Psoas muscle (tissue), 8 donors: Measurements from ENCODE around the gene SCML1. TPM values are rescaled to one million over a fixed set of nuclear protein-coding genes. Genes with fewer than 3 reads are reported as not detected.

Experiments used
- ATAC-seq, 4 donors: fragments of 200-7000 bp; cut with Tn5 transposase; one replicate each; pipeline ENCODE4 v1.9.1; 2020; ENCODE audit warnings: moderate library complexity in 3 of 4, mild to moderate bottlenecking in 2 of 4
- DNase-seq, 2 donors: peaks; one replicate each; pipeline ENCODE4 v3.0.0-alpha.2; 2020
- H3K27ac ChIP-seq: fragments of 200-600 bp; one replicate; pipeline ENCODE4 v1.8.0; 2022
- H3K27me3 ChIP-seq, 3 donors: fragments of 200-600 bp in 1 of 3; one replicate each; pipeline versions ENCODE4 v1.6.1 to v1.8.0; 2013 to 2022; ENCODE audit warnings: low read length in 2 of 3, mild to moderate bottlenecking in 2 of 3, moderate library complexity in 1 of 3; ENCODE audit not compliant: insufficient read depth in 3 of 3
- H3K36me3 ChIP-seq, 2 donors: fragments of 200-600 bp in 1 of 2; one replicate each; pipeline versions ENCODE4 v1.6.1 to v1.8.0; 2013 to 2022; ENCODE audit warnings: low read depth in 1 of 2, mild to moderate bottlenecking in 1 of 2, moderate library complexity in 1 of 2; ENCODE audit not compliant: insufficient read depth in 1 of 2
- H3K4me1 ChIP-seq: fragments of 200-600 bp; one replicate; pipeline ENCODE4 v1.8.0; 2022
- H3K4me3 ChIP-seq: fragments of 200-600 bp; one replicate; pipeline ENCODE4 v1.8.0; 2022; ENCODE audit warnings: mild to moderate bottlenecking
- H3K9me3 ChIP-seq: fragments of 200-600 bp; one replicate; pipeline ENCODE4 v1.8.0; 2022
- WGBS, 3 donors: extraction: QIAGEN DNeasy Blood & Tissue Kit; methylation state at CpG; one replicate each; pipeline versions ENCODE4 v1.1.6 to v1.1.7; 2013; 5-methylcytosine and 5-hydroxymethylcytosine counted together
- intact Hi-C, 2 donors: fragments of 100-400 bp; cut with DNase I; formaldehyde crosslinking; loops; one replicate each; pipeline versions ENCODE4 v1.11.0 to v1.14.2; 2022
- polyA plus RNA-seq, 3 donors: library from polyadenylated mRNA; stranded (reverse); fragments of 200-250 nt; gene quantifications; one replicate each; pipeline ENCODE4 v1.2.3, GENCODE V29; 2013
- total RNA-seq, 4 donors: library from RNA; stranded (reverse); fragmentation: NEBNext Ultra II Directional in 2 of 4; extraction: Animal tissue kit (Norgen Biotek cat#: 25700) in 2 of 4; gene quantifications; one replicate each; pipeline versions ENCODE4 v1.2.1 to v1.2.4, GENCODE V29; 2021 to 2023
- TF ChIP-seq, protein P1 (sequence below): fragments of 200-600 bp; IDR thresholded peaks from one replicate; pipeline ENCODE4 v1.8.0; 2022; ENCODE audit warnings: antibody characterized with exemption
- donor health status: healthy with polysubstance abuse.
- donor health status: DM: no; HTN: no; CAD: no; lungs with moderate emphysema.
- donor health status: Bipolar disorder and iron deficiency.
- donor health status: healthy.
- donor health status: DM: yes; HTN: yes; CAD: no.
- donor health status: DM: no; HTN: no; CAD: no.
- donor health status: DM: no; HTN: no; CAD: no.
- donor health status: DM: yes; HTN: yes; CAD: no.

Gene SCML1
- total and polyA plus RNA-seq, 7 donors, result 7.4 to 17.2 (median 11.4) TPM

GRCh38 chrX:17750436-17750835 is 13.1 kb downstream of the SCML1 start:
- TF ChIP-seq, protein P1, sequence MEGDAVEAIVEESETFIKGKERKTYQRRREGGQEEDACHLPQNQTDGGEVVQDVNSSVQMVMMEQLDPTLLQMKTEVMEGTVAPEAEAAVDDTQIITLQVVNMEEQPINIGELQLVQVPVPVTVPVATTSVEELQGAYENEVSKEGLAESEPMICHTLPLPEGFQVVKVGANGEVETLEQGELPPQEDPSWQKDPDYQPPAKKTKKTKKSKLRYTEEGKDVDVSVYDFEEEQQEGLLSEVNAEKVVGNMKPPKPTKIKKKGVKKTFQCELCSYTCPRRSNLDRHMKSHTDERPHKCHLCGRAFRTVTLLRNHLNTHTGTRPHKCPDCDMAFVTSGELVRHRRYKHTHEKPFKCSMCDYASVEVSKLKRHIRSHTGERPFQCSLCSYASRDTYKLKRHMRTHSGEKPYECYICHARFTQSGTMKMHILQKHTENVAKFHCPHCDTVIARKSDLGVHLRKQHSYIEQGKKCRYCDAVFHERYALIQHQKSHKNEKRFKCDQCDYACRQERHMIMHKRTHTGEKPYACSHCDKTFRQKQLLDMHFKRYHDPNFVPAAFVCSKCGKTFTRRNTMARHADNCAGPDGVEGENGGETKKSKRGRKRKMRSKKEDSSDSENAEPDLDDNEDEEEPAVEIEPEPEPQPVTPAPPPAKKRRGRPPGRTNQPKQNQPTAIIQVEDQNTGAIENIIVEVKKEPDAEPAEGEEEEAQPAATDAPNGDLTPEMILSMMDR, result no peak
- no peak overlapping the region for H3K4me3 ChIP-seq
- H3K4me1 ChIP-seq, result no peaks in the 10 kb centered on the region
- no peaks in the 10 kb centered on the region for H3K9me3 ChIP-seq
- peaks cover 0 to 36% of the 10 kb centered on the region in 2 donors for H3K36me3 ChIP-seq
- no peak for DNase-seq
- no peak overlapping the region for H3K27ac ChIP-seq
- ATAC-seq, result peak in 2 of 4 donors; percentile 21 to 48
- 64 to 80% (median 79%) methylated on average over 3 of the region's 3 CpGs for WGBS, 3 donors
- intact Hi-C loops, result no loop called here
- H3K27me3 ChIP-seq, result no peaks in the 10 kb centered on the region

- WGBS, 3 donors, result 66 to 92% (median 92%) methylated on average over 2 of the region's 2 CpGs
- Histone ChIP-seq H3K27ac (no peak overlapping the region), H3K4me3 (no peak overlapping the region), H3K36me3 (peaks cover 0 to 3% of the 10 kb centered on the region in 2 donors), H3K4me1 (no peaks in the 10 kb centered on the region), H3K27me3 (no peaks in the 10 kb centered on the region), H3K9me3 (no peaks in the 10 kb centered on the region)
- TF ChIP-seq, protein P1, result no peak
- no peak for ATAC-seq
- DNase-seq, result no peak
- intact Hi-C loops, result no loop called here
Observed at GRCh38 chrX:17758382-17758781, 21.1 kb downstream of the SCML1 start.

DNA sequence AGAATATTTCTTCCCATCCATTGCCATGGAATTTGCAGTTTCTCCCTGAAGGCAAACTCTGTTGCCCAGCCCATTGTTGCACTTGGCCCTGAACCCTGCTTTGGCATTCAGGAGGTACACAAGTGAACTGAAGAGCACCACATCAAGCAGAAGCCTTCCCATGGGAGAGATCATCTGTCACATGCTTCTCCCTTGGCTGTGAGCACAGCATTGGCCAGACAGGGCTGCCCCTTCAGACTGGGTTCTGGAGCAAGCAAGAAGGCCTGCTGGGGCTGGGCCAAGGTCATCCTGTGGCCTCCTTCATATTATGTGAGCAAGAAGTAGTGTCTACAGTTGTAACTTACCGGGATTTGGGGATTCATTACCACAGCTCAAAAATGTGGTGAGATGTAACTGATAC is 22.7 kb downstream of the SCML1 start:
- DNase-seq, result no peak
- 29 to 71% (median 47%) methylated on average over 1 of the region's 1 CpG for WGBS, 3 donors
- intact Hi-C loops, result no loop called here
- no peak overlapping the region for H3K27ac ChIP-seq
- H3K4me3 ChIP-seq, result no peak overlapping the region
- no peaks in the 10 kb centered on the region for H3K9me3 ChIP-seq
- no peaks in the 10 kb centered on the region for H3K36me3 ChIP-seq
- TF ChIP-seq, protein P1, result no peak
- H3K4me1 ChIP-seq, result no peaks in the 10 kb centered on the region
- no peak for ATAC-seq
- H3K27me3 ChIP-seq, result no peaks in the 10 kb centered on the region

DNA sequence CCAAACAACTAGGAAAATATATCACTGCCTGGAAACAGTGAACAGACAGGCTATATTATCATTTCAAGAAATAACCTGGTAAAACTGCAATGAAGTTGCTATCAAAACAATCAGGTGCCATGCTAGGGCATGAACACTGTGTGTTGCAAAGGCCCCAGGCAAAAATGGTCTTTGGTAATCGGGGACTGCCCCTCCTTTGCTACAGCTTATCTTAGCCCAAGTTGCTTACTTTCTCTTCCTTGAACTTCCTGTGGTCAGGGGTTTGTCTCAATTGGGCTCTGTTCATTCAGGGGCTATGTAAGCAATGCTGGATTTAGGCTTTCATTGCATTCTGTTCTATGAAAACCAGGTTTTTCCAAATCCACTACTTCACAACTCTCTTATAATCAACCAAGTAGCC is 30.4 kb downstream of the SCML1 start:
- intact Hi-C loops, result no loop called here
- DNase-seq, result no peak

DNA sequence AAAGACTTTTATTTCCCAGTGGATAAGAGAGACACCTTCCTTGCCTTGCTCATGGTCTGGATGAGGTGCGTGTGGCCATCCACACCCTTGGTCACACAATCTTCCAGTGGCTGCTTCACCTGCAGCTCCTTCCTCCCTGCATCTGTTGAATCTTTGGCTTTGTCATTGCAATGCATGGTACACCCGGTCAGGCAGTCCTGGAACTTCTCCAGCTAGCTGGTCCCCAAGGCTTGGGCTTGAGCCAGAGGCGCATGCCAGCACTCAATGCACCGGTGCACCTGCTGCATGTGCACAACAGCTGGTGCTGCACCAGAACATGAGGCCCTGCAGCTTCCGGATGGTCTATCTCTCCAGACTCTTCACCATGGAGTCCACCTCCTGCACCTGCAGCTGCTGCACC is 31.7 kb downstream of the SCML1 start:
- 33 to 56% (median 42%) methylated on average over 5 of the region's 5 CpGs for WGBS, 3 donors

More for the DNA sequence above, 30.4 kb downstream of the SCML1 start:
- H3K36me3 ChIP-seq, result no peaks in the 10 kb centered on the region
- peaks cover 0 to 46% (median 0%) of the 10 kb centered on the region in 3 donors for H3K27me3 ChIP-seq
- no peaks in the 10 kb centered on the region for H3K9me3 ChIP-seq
- no peak overlapping the region for H3K4me3 ChIP-seq
- no peak overlapping the region for H3K27ac ChIP-seq
- no peaks in the 10 kb centered on the region for H3K4me1 ChIP-seq
- ATAC-seq, result no peak
- WGBS, 3 donors, result 40 to 100% (median 48%) methylated on average over 1 of the region's 1 CpG
- TF ChIP-seq, protein P1, result no peak

More for the DNA sequence above, 31.7 kb downstream of the SCML1 start:
- intact Hi-C loops, result no loop called here
- H3K4me3 ChIP-seq, result no peak overlapping the region
- no peaks in the 10 kb centered on the region for H3K9me3 ChIP-seq
- H3K27me3 ChIP-seq, result peaks cover 0 to 59% (median 2%) of the 10 kb centered on the region in 3 donors
- no peak for ATAC-seq
- H3K36me3 ChIP-seq, result no peaks in the 10 kb centered on the region
- no peaks in the 10 kb centered on the region for H3K4me1 ChIP-seq
- DNase-seq, result no peak
- H3K27ac ChIP-seq, result no peak overlapping the region
- TF ChIP-seq, protein P1, result no peak
